ENCODE results near the gene TMEM150C.

Gene TMEM150C

GRCh38 chr4:82561786-82562563 is at the start of gene TMEM150C:
TSS of gene TMEM150C (minus strand) at chr4:82561988. CDS start at chr4:82504657, 57,331 bp downstream.
- no peak for DNase-seq

- DNase-seq = no peak
Measured at GRCh38 chr4:82611527-82611926, 49.7 kb upstream of the TMEM150C start.

DNA sequence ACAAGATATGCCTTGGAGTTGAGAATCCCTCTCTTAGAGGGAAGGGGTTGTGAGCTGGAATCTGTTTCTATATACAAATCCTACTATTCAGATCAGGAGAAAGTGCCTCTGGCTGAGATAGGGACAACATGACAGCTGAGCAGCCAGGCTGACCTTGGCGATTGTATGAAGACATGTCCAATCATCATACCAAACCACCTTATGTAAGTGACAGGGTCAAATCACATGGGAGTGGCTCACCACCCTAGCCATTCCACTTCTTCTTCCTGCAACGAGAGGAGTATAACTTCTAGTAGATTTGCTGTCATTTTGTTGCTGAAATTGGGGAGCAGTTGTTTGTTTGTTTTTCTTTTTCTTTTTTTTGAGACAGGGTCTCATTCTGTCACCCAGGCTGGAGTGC is 48.3 kb upstream of the TMEM150C start:
- DNase-seq = no peak

DNA sequence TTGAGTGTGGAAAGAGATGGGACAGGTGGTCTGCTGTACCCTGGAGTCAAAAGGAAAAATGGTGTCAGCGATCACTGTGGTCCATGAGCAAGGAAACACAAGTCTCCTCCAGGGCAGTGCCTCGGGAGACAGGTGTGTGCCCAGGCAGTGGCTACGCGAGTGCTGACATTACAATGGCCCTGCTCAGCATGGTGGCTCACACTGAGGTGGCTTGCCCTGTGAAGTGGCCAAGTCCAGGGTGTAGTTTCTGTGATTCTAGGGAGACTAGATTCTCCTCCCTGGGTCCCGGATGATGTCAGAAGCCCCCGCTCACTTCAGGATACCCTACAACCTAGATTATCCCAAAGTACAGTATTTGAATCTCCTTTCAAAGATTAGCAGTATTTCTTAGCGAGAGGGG is 44.8 kb upstream of the TMEM150C start:
- no peak for DNase-seq

DNA sequence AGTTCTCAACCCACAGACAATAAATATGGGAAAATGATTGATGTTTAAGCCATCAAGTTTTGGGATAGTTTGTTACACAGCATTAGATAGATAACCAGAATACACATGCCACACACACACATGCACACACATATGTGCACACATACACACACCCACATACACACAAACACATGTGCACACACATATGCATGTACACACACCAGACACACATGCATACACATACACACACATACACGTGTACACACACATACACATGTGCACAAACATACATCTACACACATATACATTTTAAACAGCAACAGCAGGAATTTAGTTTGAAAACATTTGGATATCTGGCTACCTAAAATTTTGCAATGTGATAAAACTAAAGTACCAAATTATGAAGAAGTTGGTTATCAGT is 42.7 kb upstream of the TMEM150C start:
- no peak for DNase-seq

DNA sequence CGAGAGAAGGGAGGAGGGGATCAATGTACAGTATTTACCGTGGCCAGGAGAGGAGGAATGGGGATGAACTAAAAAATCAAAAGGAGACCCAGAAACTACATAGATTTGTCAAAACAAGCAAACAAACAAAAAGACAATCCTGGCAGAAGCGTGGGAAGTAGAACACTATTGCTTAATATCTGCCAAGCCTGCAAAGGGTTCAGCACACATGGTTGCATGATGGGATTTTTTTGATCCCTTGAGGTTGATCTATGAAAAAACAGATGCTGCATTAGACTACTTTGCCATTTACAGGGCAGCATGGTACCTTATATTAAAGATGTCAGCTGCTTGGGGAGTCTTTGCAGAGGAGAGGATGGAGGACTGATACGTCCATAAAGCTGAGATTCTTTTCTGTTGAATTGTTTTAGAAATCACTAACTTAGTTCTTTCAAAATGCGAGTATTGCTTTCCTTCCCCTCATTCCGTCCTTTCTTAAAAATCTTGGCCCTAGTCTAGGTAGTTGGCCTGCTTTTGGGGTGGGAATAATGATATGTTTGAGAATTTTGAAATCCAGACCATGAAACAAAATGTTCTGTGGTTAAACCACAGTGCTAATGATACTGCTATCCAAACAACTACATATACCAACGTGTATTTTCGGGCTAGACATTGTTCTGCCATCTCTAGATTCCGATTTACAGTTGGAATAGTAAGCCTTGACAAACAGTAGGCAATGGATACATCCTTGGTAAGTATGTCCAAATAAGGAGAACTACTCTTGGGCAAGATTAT is 39.6 kb upstream of the TMEM150C start:
- no peak for DNase-seq

- no peak for DNase-seq
Measured at GRCh38 chr4:82599336-82599735, 37.5 kb upstream of the TMEM150C start.

DNA sequence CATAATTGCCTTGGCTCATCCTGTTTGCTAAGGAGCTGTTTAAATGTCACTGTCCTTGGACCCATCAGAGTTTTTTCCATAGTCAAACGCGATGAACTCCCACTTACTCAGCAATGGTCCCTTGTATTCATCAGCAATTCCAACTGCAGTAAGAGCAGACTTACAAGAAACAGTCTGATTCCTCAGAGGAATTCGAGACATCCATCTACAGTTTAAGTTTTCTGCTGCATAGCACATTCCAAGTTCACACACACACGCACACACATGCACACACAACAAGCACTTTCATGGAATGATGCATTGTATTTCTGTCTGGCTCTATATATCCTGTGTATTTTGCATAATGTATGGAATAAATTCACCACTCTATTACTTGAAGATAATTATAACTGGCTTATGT is 32.7 kb upstream of the TMEM150C start:
- no peak for DNase-seq

GRCh38 chr4:82593411-82593810 is 31.6 kb upstream of the TMEM150C start:
- no peak for DNase-seq

DNA sequence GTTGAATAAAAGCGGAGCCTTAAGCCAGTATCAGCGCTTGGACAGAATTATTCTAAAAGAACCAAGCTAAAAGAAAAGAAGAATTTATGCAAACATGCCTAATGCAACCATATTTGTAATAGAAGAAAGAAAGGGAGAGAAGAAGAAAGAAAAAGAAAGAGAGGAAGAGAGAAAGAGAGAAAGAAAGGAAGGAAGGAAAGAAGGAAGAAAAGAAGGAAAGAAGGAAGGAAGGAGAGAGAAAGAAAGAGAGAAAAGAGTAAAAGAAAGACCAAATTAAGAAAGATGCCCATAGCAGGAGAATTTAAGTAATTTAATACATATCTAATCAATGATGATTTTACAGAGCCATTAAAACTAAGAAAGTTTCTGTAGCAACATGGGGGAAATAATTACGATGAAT is 30.9 kb upstream of the TMEM150C start:
- no peak for DNase-seq

DNA sequence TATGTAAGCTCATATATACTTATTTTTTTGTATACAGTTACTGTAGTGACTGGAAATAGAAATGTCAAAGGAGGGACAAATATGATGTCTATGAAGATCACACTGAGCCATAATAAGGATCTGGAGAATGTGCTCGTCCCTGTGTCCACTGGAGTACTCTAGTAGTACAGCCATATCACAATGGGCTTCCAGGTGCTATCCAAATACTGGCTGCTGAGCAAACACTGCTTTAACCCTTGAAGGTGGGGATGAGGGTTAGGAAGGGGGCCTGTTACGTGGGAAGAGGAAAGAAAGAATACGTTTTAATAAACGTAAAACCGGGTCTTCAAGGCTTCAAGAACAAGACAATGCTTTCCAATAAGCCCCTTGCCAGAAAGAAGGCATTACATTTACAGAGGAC is 29.8 kb upstream of the TMEM150C start:
- no peak for DNase-seq

- no peak for DNase-seq
Measured at GRCh38 chr4:82589756-82590155, 28.0 kb upstream of the TMEM150C start.

- no peak for DNase-seq
Measured at GRCh38 chr4:82588771-82589270, 27.0 kb upstream of the TMEM150C start.

GRCh38 chr4:82587826-82588540 is 26.2 kb upstream of the TMEM150C start:
- no peak for DNase-seq

- no peak for DNase-seq
Measured at GRCh38 chr4:82585690-82586435, 24.1 kb upstream of the TMEM150C start.

DNA sequence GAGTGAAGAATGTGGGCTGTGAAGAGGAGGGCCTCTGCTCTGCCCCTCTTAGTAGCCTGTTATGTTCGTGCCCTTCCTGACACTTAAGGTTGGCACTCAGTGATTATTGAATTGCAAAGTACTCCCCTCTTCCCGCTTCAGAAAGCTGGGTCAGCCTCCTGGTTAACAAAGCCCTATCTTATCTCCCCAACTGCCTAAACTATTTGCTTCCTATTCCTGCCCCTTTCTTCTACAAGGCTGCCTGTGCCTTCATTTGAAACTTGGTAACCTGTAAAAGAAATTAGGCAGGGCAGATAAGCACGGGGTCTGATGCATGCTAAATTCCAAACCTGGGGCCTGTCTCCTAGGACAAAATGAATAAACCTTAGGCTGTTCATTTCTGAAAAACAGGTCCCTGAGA is 23.1 kb upstream of the TMEM150C start:
- DNase-seq = no peak

DNA sequence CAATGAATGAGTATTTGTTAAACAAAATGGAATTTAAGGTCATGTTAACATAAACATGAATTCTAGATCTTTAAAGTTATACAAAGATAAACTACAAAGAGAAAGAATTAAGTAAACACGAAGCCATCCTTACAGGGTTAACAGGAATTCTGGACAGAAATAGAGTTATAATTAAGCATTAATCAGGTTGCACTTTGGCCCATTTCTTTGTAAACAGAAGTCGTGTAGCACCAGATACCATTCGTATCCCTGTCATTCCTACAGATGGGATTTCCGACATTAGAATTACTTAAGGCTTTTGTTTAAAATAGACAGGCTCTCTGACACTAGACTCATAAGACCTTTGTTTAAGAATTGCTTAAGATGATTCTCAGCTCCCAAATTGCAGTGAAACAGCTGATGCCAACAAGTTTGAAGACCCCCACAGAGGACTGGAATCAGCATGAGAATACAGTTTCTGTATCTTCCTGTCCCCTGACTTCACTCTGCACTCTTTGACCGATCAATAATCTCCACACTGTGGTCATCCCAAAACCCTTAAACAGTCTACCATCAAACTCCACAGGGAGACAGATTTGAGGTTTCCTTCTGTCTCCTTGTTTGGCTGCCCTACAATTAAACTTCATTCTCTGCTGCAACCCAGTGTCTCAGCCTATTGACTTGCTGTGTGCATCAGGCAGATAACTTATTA is 22.3 kb upstream of the TMEM150C start:
- no peak for DNase-seq

GRCh38 chr4:82579932-82580331 is 18.1 kb upstream of the TMEM150C start:
- DNase-seq = no peak

DNA sequence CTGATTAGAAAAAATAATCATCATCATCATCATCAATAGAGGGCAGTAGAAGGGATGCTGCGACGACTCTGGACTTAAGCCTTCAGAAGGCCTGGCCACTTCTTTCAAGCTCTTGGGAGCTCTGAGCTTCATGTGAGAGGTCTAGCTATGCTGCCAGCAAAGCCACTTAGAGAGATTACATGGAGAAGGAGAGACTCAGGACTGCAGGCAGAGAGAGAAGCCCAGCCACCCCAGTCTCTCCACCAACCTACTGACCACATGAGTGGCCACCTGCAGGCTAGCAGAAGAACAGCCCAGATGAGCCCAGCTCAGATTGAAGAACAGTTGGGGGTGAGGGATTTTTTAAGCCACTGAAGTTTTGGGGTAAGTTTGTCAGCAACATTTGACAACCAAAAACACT is 17.1 kb upstream of the TMEM150C start:
- no peak for DNase-seq

DNA sequence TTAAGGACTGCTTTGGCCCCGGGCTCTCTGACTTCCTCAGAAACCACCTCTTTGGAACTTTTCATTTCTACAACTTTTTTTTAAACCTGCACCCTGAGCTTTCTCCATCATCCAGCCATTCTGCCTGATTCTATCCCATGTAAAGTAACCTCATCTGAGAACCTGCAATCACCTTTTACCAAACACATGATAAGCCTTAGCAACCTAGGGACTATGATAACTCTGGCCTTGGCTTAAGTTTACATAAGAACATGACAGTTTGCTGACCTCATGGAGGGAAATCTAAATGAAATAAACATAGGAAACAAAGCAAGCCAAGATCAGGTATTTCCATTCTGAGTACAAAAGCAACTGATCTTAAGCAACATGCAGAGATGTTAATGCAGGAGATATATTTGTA is 15.7 kb upstream of the TMEM150C start:
- no peak for DNase-seq

GRCh38 chr4:82569727-82570126 is 7.9 kb upstream of the TMEM150C start:
- no peak for DNase-seq

DNA sequence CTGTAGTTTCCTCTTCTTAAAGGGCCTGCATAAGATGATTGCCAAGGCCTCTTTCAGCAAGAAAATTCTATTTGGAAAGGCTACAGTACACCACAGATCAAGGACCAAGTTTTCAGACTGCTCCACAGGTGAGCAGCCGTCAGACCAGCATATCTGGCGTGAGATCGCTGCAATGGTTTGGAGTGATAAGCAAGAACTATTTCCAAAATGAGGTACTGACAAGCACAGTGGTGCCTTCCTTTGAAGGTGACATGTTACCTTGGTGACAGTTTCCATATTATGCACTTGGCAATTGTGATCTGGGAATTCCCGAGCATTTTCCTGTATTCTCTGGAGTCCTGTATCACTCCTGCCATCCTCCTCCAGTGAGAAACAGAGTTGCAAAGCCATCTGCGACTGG is 7.3 kb upstream of the TMEM150C start:
- DNase-seq = no peak

Data from NCI-H187 treated with DMSO at 0.1 percent for 48 hours (cell line).